ENCODE results near the gene ART5. TPM values are rescaled to one million over a fixed set of nuclear protein-coding genes. Genes with fewer than 3 reads are reported as not detected.

The ART5 gene
- total RNA-seq, 1 experiment from 2014 or later: not detected

Other genes with a start within 250 kb of the ART5 start
- gene ART1, start 3.1 kb upstream of the ART5 start, total RNA-seq (2014; rRNA removed): not detected in 2 replicates
- gene CHRNA10, start 29.4 kb upstream of the ART5 start, total RNA-seq (2014; rRNA removed): 0.36 and 0.40 TPM in 2 replicates
- 128 and 136 TPM in 2 replicates for gene NUP98, start 155.6 kb upstream of the ART5 start, total RNA-seq (2014; rRNA removed)
- gene PGAP2, start 166.6 kb upstream of the ART5 start, total RNA-seq (2014; rRNA removed): 21.7 and 25.9 TPM in 2 replicates
- 31.2 and 33.5 TPM in 2 replicates for gene RHOG, start 199.0 kb upstream of the ART5 start, total RNA-seq (2014; rRNA removed)
- gene STIM1, start 213.7 kb upstream of the ART5 start, total RNA-seq (2014; rRNA removed): 22.8 and 31.9 TPM in 2 replicates

All from PC-3 (cell line).